ENCODE data around the gene ADCYAP1R1. TPM values are rescaled to one million over a fixed set of nuclear protein-coding genes. Genes with fewer than 3 reads are reported as not detected.

The ADCYAP1R1 gene
- total RNA-seq, 1 donor from 2014 or later: not detected

DNA sequence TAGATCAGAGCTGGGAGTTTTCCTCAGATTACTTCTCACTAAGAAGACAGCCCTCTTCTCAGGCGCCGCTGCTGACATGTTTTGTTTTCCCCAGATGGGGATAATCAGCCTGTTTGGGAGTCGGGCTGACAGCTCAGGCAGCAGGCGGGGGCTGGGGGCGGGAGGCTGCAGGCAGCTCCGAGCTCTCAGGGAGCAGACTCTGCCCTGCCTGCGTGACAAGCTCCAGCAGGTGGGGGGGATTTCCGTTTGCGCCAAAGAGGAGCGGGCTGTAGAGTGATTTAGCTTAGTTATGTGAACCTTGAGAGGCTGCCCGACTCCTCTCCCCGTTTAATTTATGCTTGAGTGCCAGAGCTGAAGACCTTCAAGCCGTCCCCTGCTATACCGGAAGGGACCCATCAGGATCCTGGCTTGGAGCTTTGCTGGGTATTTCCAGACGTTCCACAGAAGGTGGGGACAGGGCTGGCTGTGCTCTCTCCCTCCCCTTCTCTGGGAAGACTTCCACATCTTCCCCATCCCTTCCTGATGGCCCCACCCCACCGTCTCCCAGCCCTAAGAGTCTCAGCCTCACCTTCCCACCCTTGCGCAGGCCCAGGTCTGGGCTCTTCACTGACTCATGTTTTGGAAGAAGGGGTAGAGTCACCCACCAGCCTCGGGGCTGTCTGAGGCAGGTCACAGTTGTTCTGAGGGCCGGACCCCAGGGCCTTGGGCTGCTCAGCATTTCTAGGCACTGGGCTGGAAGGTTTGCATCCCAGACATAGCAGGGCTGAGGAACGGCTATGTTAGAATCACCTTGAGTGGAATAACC, 24.7 kb upstream of the ADCYAP1R1 start:
- Mint-ChIP-seq H3K27ac (no peak overlapping the region), H3K4me1 (no peaks in the 10 kb centered on the region), H3K36me3 (ENCODE audit: low read depth) (no peaks in the 10 kb centered on the region), H3K27me3 (peaks cover 9% of the 10 kb centered on the region), H3K9me3 (no peaks in the 10 kb centered on the region), H3K4me3 (no peak overlapping the region)
- ChIA-PET POLR2A (no interaction called here), CTCF (interaction anchor here (2.0 kb wide), 1 partner anchor 44 kb away, joined by 5 read pairs; no protein-coding TSS in a partner anchor)
- TF ChIP-seq, protein P1, sequence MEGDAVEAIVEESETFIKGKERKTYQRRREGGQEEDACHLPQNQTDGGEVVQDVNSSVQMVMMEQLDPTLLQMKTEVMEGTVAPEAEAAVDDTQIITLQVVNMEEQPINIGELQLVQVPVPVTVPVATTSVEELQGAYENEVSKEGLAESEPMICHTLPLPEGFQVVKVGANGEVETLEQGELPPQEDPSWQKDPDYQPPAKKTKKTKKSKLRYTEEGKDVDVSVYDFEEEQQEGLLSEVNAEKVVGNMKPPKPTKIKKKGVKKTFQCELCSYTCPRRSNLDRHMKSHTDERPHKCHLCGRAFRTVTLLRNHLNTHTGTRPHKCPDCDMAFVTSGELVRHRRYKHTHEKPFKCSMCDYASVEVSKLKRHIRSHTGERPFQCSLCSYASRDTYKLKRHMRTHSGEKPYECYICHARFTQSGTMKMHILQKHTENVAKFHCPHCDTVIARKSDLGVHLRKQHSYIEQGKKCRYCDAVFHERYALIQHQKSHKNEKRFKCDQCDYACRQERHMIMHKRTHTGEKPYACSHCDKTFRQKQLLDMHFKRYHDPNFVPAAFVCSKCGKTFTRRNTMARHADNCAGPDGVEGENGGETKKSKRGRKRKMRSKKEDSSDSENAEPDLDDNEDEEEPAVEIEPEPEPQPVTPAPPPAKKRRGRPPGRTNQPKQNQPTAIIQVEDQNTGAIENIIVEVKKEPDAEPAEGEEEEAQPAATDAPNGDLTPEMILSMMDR (IDR thresholded peaks at IDR 0.05): no peak
- DNase-seq (no peak), ATAC-seq (ENCODE audit: low read depth) (no peak)
- intact Hi-C loops (cut with micrococcal nuclease): no loop called here

DNA sequence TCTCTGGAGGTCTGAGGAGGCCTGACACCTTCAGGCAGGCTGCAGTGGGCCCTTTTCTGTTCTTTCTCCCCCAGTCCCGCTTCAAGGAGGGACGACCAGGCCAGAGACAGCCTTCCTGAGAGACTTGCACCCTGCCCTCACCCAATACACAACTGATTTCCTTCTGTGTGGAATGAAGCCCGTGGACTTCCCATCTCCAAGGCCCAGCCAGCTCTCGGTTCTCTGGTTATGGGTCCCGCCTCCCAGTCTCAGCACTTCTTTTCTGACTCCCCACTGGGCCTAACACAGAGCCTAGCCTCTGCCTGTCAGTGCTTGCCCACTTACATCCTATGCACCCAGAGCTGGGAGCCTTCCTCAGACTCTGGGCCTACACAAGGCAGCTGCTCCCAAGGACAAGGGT, 24.1 kb upstream of the ADCYAP1R1 start:
- TF ChIP-seq, protein P1 (IDR thresholded peaks at IDR 0.05): no peak
- H3K9me3 Mint-ChIP-seq: no peaks in the 10 kb centered on the region
- no peak overlapping the region for H3K27ac Mint-ChIP-seq
- H3K4me3 Mint-ChIP-seq: no peak overlapping the region
- ChIA-PET POLR2A (no interaction called here), CTCF (no interaction called here)
- ATAC-seq (ENCODE audit: low read depth) (no peak), DNase-seq (no peak)
- H3K27me3 Mint-ChIP-seq: peaks cover 9% of the 10 kb centered on the region
- no peaks in the 10 kb centered on the region for H3K4me1 Mint-ChIP-seq
- H3K36me3 Mint-ChIP-seq (ENCODE audit: low read depth): no peaks in the 10 kb centered on the region
- intact Hi-C loops (cut with micrococcal nuclease): no loop called here

DNA sequence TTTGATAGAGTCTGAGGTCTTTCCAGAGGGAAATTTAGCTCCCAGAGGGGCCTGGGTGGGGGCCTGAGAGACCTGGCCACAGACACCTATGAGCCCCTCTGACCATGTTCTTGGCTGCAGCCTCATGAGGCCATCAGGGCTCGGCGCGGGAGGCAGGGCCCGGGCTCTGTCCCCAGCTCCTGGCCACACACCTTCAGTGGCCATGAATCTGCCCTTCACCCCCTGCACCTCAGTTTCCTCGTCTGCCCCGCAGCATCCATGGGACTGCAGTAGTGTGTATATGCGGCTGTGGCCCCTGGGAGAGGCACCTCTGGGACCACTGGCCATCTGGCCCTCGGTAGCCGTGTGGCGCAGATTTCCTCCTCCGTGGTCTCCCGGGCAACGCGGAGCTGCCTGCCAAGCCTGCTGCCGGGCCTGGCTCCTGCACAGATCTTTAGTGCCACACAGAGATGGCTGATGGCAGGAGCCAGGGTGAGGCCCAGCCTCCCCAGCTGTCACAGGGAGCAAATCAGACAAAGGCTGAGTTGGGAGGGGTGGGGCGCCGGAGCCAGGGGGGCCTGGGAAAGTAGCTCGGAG, 23.6 kb upstream of the ADCYAP1R1 start:
- no peaks in the 10 kb centered on the region for H3K36me3 Mint-ChIP-seq (ENCODE audit: low read depth)
- H3K27ac Mint-ChIP-seq: no peak overlapping the region
- ATAC-seq (ENCODE audit: low read depth) (no peak), DNase-seq (no peak)
- POLR2A ChIA-PET: no interaction called here
- peaks cover 9% of the 10 kb centered on the region for H3K27me3 Mint-ChIP-seq
- intact Hi-C loops (cut with micrococcal nuclease): no loop called here
- no peak overlapping the region for H3K4me3 Mint-ChIP-seq
- H3K4me1 Mint-ChIP-seq: no peaks in the 10 kb centered on the region
- H3K9me3 Mint-ChIP-seq: no peaks in the 10 kb centered on the region
- CTCF ChIA-PET: no interaction called here
- TF ChIP-seq, protein P1 (IDR thresholded peaks at IDR 0.05): no peak

DNA sequence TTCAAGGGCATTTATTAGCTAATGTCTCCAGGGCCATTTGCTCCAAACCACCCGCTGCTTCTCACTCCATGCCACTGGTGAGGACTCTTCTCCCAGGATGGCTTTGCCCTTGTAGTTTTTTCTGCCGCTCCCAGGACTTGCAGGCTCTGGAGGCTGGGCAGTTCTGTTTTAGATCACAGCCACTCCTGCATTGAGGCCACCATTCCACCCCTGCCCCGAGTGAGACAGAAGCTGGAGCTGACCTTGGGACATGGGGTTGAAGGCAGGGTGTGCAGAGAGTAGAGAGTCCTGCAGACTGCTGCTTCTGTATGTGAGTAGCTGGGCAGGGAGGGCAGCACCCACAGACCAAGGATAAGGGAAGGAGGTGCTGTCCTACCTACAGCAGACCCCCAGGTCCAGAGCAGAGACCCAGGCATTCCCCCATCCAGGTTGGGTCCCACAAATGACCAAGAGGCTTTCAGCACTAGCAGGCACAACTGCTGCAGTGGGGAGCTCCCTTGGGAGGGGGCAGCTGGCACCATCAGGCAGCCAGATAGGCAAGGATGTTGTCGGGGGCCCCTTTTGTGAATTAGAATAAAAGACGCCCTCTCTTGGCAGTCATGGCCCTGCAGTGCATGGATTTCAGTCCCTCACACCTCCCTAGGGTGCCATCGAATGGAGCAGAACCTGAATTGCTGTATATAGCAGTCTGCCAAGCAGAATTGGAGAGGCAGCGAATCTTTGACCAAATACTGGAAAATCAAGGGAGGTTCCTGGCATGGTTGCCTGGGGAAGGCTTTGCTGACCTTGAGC, 22.7 kb upstream of the ADCYAP1R1 start:
- no peaks in the 10 kb centered on the region for H3K36me3 Mint-ChIP-seq (ENCODE audit: low read depth)
- H3K9me3 Mint-ChIP-seq: no peaks in the 10 kb centered on the region
- DNase-seq (no peak), ATAC-seq (ENCODE audit: low read depth) (no peak)
- no peak overlapping the region for H3K4me3 Mint-ChIP-seq
- ChIA-PET POLR2A (no interaction called here), CTCF (no interaction called here)
- H3K27me3 Mint-ChIP-seq: peaks cover 9% of the 10 kb centered on the region
- no peaks in the 10 kb centered on the region for H3K4me1 Mint-ChIP-seq
- intact Hi-C loops (cut with micrococcal nuclease): no loop called here
- no peak overlapping the region for H3K27ac Mint-ChIP-seq
- TF ChIP-seq, protein P1 (IDR thresholded peaks at IDR 0.05): no peak

DNA sequence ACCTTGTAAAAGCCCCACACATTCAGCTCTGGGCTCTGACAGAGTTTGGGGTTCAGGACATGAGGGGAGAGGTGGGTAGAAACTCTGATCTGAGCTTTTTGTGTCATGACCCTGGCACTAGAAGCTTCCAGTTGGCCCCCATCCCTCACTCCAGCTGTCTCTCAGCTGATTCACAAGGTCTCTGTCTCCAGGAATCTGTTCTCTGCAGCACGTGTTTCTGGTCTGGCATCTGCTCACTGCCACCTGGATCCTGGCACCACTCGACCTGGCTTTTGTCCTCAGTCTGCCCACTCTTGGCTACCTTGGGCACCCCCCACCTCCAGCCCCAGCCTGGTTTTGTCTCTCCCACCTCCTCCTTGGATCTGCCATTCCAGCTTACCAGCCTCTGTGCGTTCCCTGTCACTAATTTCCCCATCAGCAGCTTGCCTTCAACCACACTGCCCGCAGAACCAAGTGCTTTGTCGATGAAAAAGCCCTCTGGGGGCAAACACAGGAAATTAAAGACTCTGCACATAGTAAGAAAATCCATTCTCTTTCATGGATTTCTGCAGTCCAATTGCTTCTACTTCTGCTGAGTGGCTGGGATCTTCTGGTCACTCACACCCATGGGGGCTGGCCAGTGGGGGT, 18.3 kb upstream of the ADCYAP1R1 start:
- ATAC-seq (ENCODE audit: low read depth): no peak
- Mint-ChIP-seq H3K27me3 (peaks cover 4% of the 10 kb centered on the region), H3K36me3 (ENCODE audit: low read depth) (no peaks in the 10 kb centered on the region), H3K4me3 (no peak overlapping the region), H3K4me1 (no peaks in the 10 kb centered on the region), H3K27ac (no peak overlapping the region), H3K9me3 (no peaks in the 10 kb centered on the region)
- ChIA-PET POLR2A (no interaction called here), CTCF (no interaction called here)
- DNase-seq: no peak
- intact Hi-C loops (cut with micrococcal nuclease): no loop called here
- TF ChIP-seq, protein P1 (IDR thresholded peaks at IDR 0.05): no peak
